Upper lobe of left lung (tissue), 4 donors: Measurements from ENCODE around the gene HDAC7.

Experiments used
- CTCF ChIP-seq, 6 experiments: fragments of 450-650 bp in 4 of 6; fragments of 200-600 bp in 2 of 6; sonication (generic) in 2 of 6; IDR thresholded peaks; one replicate each; pipeline ENCODE4 v1.5.1; 2016 to 2019; ENCODE audit warnings: antibody characterized with exemption in 6 of 6
- EP300 ChIP-seq, 4 donors: sonication (generic); formaldehyde crosslinking; IDR thresholded peaks; one replicate each; pipeline ENCODE4 v1.5.1; 2017; ENCODE audit warnings: antibody characterized with exemption in 4 of 4, control low read depth in 2 of 4
- POLR2AphosphoS5 ChIP-seq, 2 donors: sonication (generic); formaldehyde crosslinking; IDR thresholded peaks; one replicate each; pipeline ENCODE4 v1.5.1; 2017; ENCODE audit warnings: antibody characterized with exemption in 2 of 2

DNA sequence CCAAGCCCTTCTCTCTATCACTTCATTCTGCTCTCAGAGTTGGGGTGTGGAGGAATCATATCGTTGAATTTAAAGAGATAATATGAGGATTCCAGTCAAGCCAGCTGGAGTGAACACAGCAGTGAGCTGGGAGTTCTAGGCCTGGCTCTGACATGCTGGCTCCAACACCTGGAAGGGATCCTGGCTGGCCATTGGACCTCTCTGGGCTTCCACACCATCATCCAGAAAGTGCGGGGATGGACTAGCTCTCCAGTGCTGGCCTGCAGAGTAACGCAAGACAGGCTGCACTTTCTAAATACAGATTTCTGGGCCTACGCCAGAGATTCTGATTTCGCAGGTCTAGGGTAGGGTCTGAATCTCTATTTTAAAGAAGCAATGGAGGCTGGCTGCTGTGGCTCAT, 34.8 kb upstream of the HDAC7 start:
- TF ChIP-seq POLR2AphosphoS5 (IDR thresholded peaks at IDR 0.05) (no peak), CTCF (IDR thresholded peaks at IDR 0.05) (no peak), EP300 (IDR thresholded peaks at IDR 0.05) (no peak)
